ENCODE data around the gene IGFL4.

The IGFL4 gene

DNA sequence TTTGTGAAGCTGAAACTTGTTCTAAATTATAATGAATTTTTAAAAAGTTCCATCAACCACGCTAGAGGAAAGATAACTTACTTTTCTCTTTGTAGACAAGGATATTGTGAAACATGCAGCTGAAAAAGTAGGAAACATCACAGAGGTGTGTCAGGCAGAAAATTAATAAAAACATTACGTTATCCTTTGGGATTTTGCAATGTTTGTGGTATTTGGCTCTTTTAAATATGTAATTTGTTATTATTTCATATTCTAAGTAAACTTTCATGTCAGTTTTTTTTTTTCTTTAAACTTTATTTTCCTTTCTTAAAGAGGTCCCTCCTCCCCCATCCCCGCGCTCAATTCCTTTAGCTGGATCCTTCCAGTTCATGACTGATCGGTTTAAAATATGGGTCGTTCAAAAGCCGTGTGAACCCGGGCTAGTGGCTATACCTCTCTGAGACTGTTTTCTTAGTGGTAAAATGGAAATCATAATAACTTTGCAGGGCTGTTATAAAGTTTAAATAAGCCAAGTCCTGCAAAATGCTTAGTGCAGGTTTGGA is 46.3 kb downstream of the IGFL4 start:
- no peak for DNase-seq
- peak; percentile 1 for ATAC-seq

GRCh38 chr19:45990113-45990728 is 50.6 kb downstream of the IGFL4 start:
- DNase-seq (no peak), ATAC-seq (no peak)
